ENCODE results near the gene SDK1. TPM values are rescaled to one million over a fixed set of nuclear protein-coding genes. Genes with fewer than 3 reads are reported as not detected.

Gene SDK1
- total RNA-seq, 1 donor from 2014 or later, result 1.3 TPM

- H3K4me3 Mint-ChIP-seq, result no peak overlapping the region
- H3K4me1 Mint-ChIP-seq, result no peaks in the 10 kb centered on the region
- no peak for TF ChIP-seq CTCF (IDR thresholded peaks at IDR 0.05)
- intact Hi-C loops (cut with micrococcal nuclease), result no loop called here
- H3K27me3 Mint-ChIP-seq, result no peaks in the 10 kb centered on the region
- no peaks in the 10 kb centered on the region for H3K36me3 Mint-ChIP-seq (ENCODE audit: low read depth)
- DNase-seq, result no peak
- no peaks in the 10 kb centered on the region for H3K9me3 Mint-ChIP-seq
- no peak overlapping the region for H3K27ac Mint-ChIP-seq
- CTCF ChIA-PET, result no interaction called here
- POLR2A ChIA-PET, result no interaction called here
- no peak for ATAC-seq (ENCODE audit: low read depth)
Observed at GRCh38 chr7:3271298-3271697, 29.8 kb upstream of the SDK1 start.

- no peaks in the 10 kb centered on the region for H3K4me1 Mint-ChIP-seq
- no peak overlapping the region for H3K4me3 Mint-ChIP-seq
- H3K27ac Mint-ChIP-seq, result no peak overlapping the region
- DNase-seq, result no peak
- no peaks in the 10 kb centered on the region for H3K36me3 Mint-ChIP-seq (ENCODE audit: low read depth)
- no peak for ATAC-seq (ENCODE audit: low read depth)
- intact Hi-C loops (cut with micrococcal nuclease), result no loop called here
- H3K9me3 Mint-ChIP-seq, result peaks cover 4% of the 10 kb centered on the region
- peaks cover 2% of the 10 kb centered on the region for H3K27me3 Mint-ChIP-seq
- ChIA-PET POLR2A (interaction anchor here (0.6 kb wide), 1 partner anchor 12 kb away, joined by 4 read pairs; no protein-coding TSS in a partner anchor), CTCF (no interaction called here)
- no peak for TF ChIP-seq CTCF (IDR thresholded peaks at IDR 0.05)
Observed at GRCh38 chr7:3272691-3273141, 28.3 kb upstream of the SDK1 start.

- CTCF ChIA-PET, result no interaction called here
- H3K27ac Mint-ChIP-seq, result no peak overlapping the region
- H3K27me3 Mint-ChIP-seq, result peaks cover 5% of the 10 kb centered on the region
- TF ChIP-seq CTCF (IDR thresholded peaks at IDR 0.05), result no peak
- POLR2A ChIA-PET, result no interaction called here
- intact Hi-C loops (cut with micrococcal nuclease), result no loop called here
- no peaks in the 10 kb centered on the region for H3K4me1 Mint-ChIP-seq
- no peaks in the 10 kb centered on the region for H3K36me3 Mint-ChIP-seq (ENCODE audit: low read depth)
- peaks cover 6% of the 10 kb centered on the region for H3K9me3 Mint-ChIP-seq
- no peak for DNase-seq
- no peak for ATAC-seq (ENCODE audit: low read depth)
- H3K4me3 Mint-ChIP-seq, result no peak overlapping the region
Observed at GRCh38 chr7:3274131-3274530, 26.9 kb upstream of the SDK1 start.

- DNase-seq (no peak), ATAC-seq (ENCODE audit: low read depth) (no peak)
- H3K9me3 Mint-ChIP-seq, result peaks cover 6% of the 10 kb centered on the region
- TF ChIP-seq CTCF (IDR thresholded peaks at IDR 0.05), result no peak
- ChIA-PET CTCF (no interaction called here), POLR2A (no interaction called here)
- intact Hi-C loops (cut with micrococcal nuclease), result no loop called here
- H3K36me3 Mint-ChIP-seq (ENCODE audit: low read depth), result no peaks in the 10 kb centered on the region
- no peaks in the 10 kb centered on the region for H3K4me1 Mint-ChIP-seq
- no peak overlapping the region for H3K27ac Mint-ChIP-seq
- peaks cover 11% of the 10 kb centered on the region for H3K27me3 Mint-ChIP-seq
- H3K4me3 Mint-ChIP-seq, result no peak overlapping the region
Observed at GRCh38 chr7:3277604-3278572, 23.2 kb upstream of the SDK1 start.

GRCh38 chr7:3279147-3279818, 21.8 kb upstream of the SDK1 start:
- Mint-ChIP-seq H3K4me3 (no peak overlapping the region), H3K27me3 (peaks cover 11% of the 10 kb centered on the region), H3K36me3 (ENCODE audit: low read depth) (no peaks in the 10 kb centered on the region), H3K4me1 (no peaks in the 10 kb centered on the region), H3K9me3 (peaks cover 6% of the 10 kb centered on the region), H3K27ac (no peak overlapping the region)
- ATAC-seq (ENCODE audit: low read depth), result no peak
- intact Hi-C loops (cut with micrococcal nuclease), result no loop called here
- CTCF ChIA-PET, result no interaction called here
- POLR2A ChIA-PET, result no interaction called here
- TF ChIP-seq CTCF (IDR thresholded peaks at IDR 0.05), result no peak
- no peak for DNase-seq

Data from activated B cell treated with CpG ODN at 0.5 μM for 24 hours (primary cell).